A673 (cell line): ENCODE results near the gene CHST9. TPM values are rescaled to one million over a fixed set of nuclear protein-coding genes. Genes with fewer than 3 reads are reported as not detected.

Source experiments
- BruUV-seq: library from RNA; stranded (reverse); fragments of 400-500 nt; replicated peaks from 2 replicates; lab custom pipeline; 2021; lab: Mats Ljungman, UMichigan
- CTCF ChIA-PET: fragments of 300-600 bp; sonication (Branson Sonifier 250); formaldehyde crosslinking; loops from one replicate; lab custom pipeline; 2022; ENCODE audit warnings: antibody characterized with exemption; lab: Charles Lee
- POLR2A ChIA-PET: fragments of 300-600 bp; sonication (Branson Sonifier 250); formaldehyde crosslinking; loops from one replicate; lab custom pipeline; 2022; ENCODE audit warnings: antibody characterized with exemption; ENCODE audit not compliant: low non-redundant PET; lab: Charles Lee
- DNase-seq: peaks from one replicate; pipeline ENCODE4 v3.0.0-alpha.2; 2015; ENCODE audit warnings: low spot score
- H3K27ac ChIP-seq: fragments of 200-600 bp; sonication (generic); 2 replicates; pipeline ENCODE4 v1.5.1; 2016; ENCODE audit warnings: mixed run types, low read depth, mild to moderate bottlenecking, mixed read lengths, antibody characterized with exemption, low read length; ENCODE audit not compliant: poor library complexity, severe bottlenecking
- H3K27me3 ChIP-seq: fragments of 200-600 bp; sonication (generic); replicated peaks from 2 replicates; pipeline ENCODE4 v1.6.1; 2017; ENCODE audit warnings: mixed run types, low read depth, mild to moderate bottlenecking, mixed read lengths, antibody characterized with exemption, low read length; ENCODE audit not compliant: insufficient read depth, poor library complexity
- H3K36me3 ChIP-seq: fragments of 200-600 bp; sonication (generic); 2 replicates; pipeline ENCODE4 v1.6.1; 2016; ENCODE audit warnings: mixed run types, mild to moderate bottlenecking, mixed read lengths, antibody characterized with exemption, low read length; ENCODE audit not compliant: insufficient read depth, poor library complexity, severe bottlenecking
- H3K4me1 ChIP-seq: fragments of 200-600 bp; sonication (generic); 2 replicates; pipeline ENCODE4 v1.6.1; 2017; ENCODE audit warnings: mixed run types, mild to moderate bottlenecking, mixed read lengths, antibody characterized with exemption, low read length; ENCODE audit not compliant: insufficient read depth, poor library complexity, severe bottlenecking
- H3K4me3 ChIP-seq: fragments of 200-600 bp; sonication (generic); 2 replicates; pipeline ENCODE4 v1.5.1; 2016; ENCODE audit warnings: low read depth, mixed run types, mild to moderate bottlenecking, mixed read lengths, low read length; ENCODE audit not compliant: poor library complexity, severe bottlenecking
- H3K9me3 ChIP-seq: fragments of 200-600 bp; sonication (generic); 2 replicates; pipeline ENCODE4 v1.6.1; 2016; ENCODE audit warnings: mixed run types, low read depth, mild to moderate bottlenecking, mixed read lengths, antibody characterized with exemption, low read length; ENCODE audit not compliant: poor library complexity, severe bottlenecking
- CTCF ChIP-seq: fragments of 300-800, 200-600 bp; sonication (generic); conservative IDR thresholded peaks from 2 replicates; pipeline ENCODE4 v1.5.1; 2017; ENCODE audit warnings: low read depth, mild to moderate bottlenecking, antibody characterized with exemption, low read length, moderate library complexity, mixed read lengths
- EZH2 ChIP-seq: fragments of 200-600 bp; sonication (generic); IDR thresholded peaks from 2 replicates; pipeline ENCODE4 v1.6.1; 2017; ENCODE audit warnings: borderline replicate concordance, low read depth, mild to moderate bottlenecking, mixed read lengths, antibody characterized with exemption, low read length; ENCODE audit not compliant: poor library complexity, severe bottlenecking
- intact Hi-C: fragments of 100-400 bp; cut with micrococcal nuclease; formaldehyde crosslinking; loops from one replicate; pipeline ENCODE4 v1.10.0; 2022; ENCODE audit not compliant: unreplicated experiment
- total RNA-seq: library from RNA; stranded (reverse); gene quantifications from 2 replicates; pipeline ENCODE4 v1.2.3, GENCODE V29; 2021

Gene CHST9
- total RNA-seq, 1 experiment from 2014 or later: not detected

- no peaks in the 10 kb centered on the region for H3K4me1 ChIP-seq
- H3K36me3 ChIP-seq: no peaks in the 10 kb centered on the region
- H3K27ac ChIP-seq: no peak overlapping the region
- intact Hi-C loops: no loop called here
- POLR2A ChIA-PET: no interaction called here
- no peaks in the 10 kb centered on the region for H3K9me3 ChIP-seq
- no TSS peak for BruUV-seq
- CTCF ChIA-PET: no interaction called here
- TF ChIP-seq CTCF (no peak), EZH2 (no peak)
- no peak overlapping the region for H3K4me3 ChIP-seq
- no peaks in the 10 kb centered on the region for H3K27me3 ChIP-seq
- DNase-seq: no peak
Measured at GRCh38 chr18:26965206-26965605, 219.9 kb downstream of the CHST9 start.

- no TSS peak for BruUV-seq
- peak; percentile 1 for DNase-seq
- Histone ChIP-seq H3K27me3 (no peaks in the 10 kb centered on the region), H3K27ac (no peak overlapping the region), H3K4me1 (no peaks in the 10 kb centered on the region), H3K4me3 (no peak overlapping the region), H3K36me3 (no peaks in the 10 kb centered on the region), H3K9me3 (no peaks in the 10 kb centered on the region)
- ChIA-PET POLR2A (no interaction called here), CTCF (interaction anchor here (0.5 to 1.0 kb wide), 3 partner anchors 346 to 583 kb away, joined by 3 to 5 read pairs (median 5); no protein-coding TSS in a partner anchor)
- intact Hi-C loops: no loop called here
- TF ChIP-seq EZH2 (no peak), CTCF (peak; percentile 27; the same call in 1 of the 2 replicates)
Measured at GRCh38 chr18:26963292-26963691, 221.8 kb downstream of the CHST9 start.

- Histone ChIP-seq H3K9me3 (no peaks in the 10 kb centered on the region), H3K27me3 (no peaks in the 10 kb centered on the region), H3K36me3 (no peaks in the 10 kb centered on the region), H3K4me3 (no peak overlapping the region), H3K4me1 (peaks cover 2% of the 10 kb centered on the region), H3K27ac (no peak overlapping the region)
- no peak for TF ChIP-seq EZH2
- TF ChIP-seq CTCF: no peak
- intact Hi-C loops: no loop called here
- CTCF ChIA-PET: no interaction called here
- POLR2A ChIA-PET: no interaction called here
- no TSS peak for BruUV-seq
- DNase-seq: no peak
Measured at GRCh38 chr18:26961839-26962238, 223.3 kb downstream of the CHST9 start.
